PC-3 (cell line): Measurements from ENCODE around the gene PLEKHG3. TPM values are rescaled to one million over a fixed set of nuclear protein-coding genes. Genes with fewer than 3 reads are reported as not detected.

Experiments used
- ATAC-seq: fragments of 200-7000 bp; cut with Tn5 transposase; 2 replicates; pipeline ENCODE4 v1.9.1; 2020; ENCODE audit warnings: mild to moderate bottlenecking, moderate library complexity
- BruUV-seq: library from RNA; stranded (reverse); fragments of 400-500 nt; replicated peaks from 2 replicates; lab custom pipeline; 2021; lab: Mats Ljungman, UMichigan
- CTCF ChIA-PET: fragments of 300-600 bp; sonication (Branson Sonifier 250); formaldehyde crosslinking; loops from one replicate; lab custom pipeline; 2022; ENCODE audit warnings: antibody characterized with exemption; lab: Charles Lee
- POLR2A ChIA-PET: fragments of 300-600 bp; sonication (Branson Sonifier 250); formaldehyde crosslinking; loops from one replicate; lab custom pipeline; 2022; ENCODE audit warnings: antibody characterized with exemption; ENCODE audit not compliant: unreplicated experiment; lab: Charles Lee
- DNase-seq: peaks from one replicate; pipeline ENCODE4 v3.0.0-alpha.2; 2015
- H2AFZ ChIP-seq: fragments of 300-600 bp; sonication (generic); 2 replicates; pipeline ENCODE4 v1.6.0; 2016; ENCODE audit warnings: antibody characterized with exemption, low read length
- H3F3A ChIP-seq: fragments of 300-600 bp; sonication (generic); one replicate; pipeline ENCODE4 v1.6.0; 2017; ENCODE audit warnings: antibody characterized with exemption, low read length, control low read depth, mild to moderate bottlenecking; ENCODE audit not compliant: unreplicated experiment
- H3K27ac ChIP-seq: fragments of 300-600 bp; sonication (generic); 2 replicates; pipeline ENCODE4 v1.5.1; 2016; ENCODE audit warnings: mild to moderate bottlenecking, low read length
- H3K27me3 ChIP-seq: fragments of 300-600 bp; sonication (generic); 2 replicates; pipeline ENCODE4 v1.6.1; 2016; ENCODE audit warnings: low read length, mixed read lengths
- H3K36me3 ChIP-seq: fragments of 300-600 bp; sonication (generic); 2 replicates; pipeline ENCODE4 v1.6.1; 2016; ENCODE audit warnings: low read depth, mixed run types, low read length, mixed read lengths
- H3K4me1 ChIP-seq: fragments of 300-600 bp; sonication (generic); 2 replicates; pipeline ENCODE4 v1.5.1; 2016; ENCODE audit warnings: low read length; ENCODE audit not compliant: insufficient read depth
- H3K4me2 ChIP-seq: fragments of 300-600 bp; sonication (generic); 2 replicates; pipeline ENCODE4 v1.6.0; 2016; ENCODE audit warnings: low read length
- H3K4me3 ChIP-seq: fragments of 300-600 bp; sonication (generic); 2 replicates; pipeline ENCODE4 v1.5.1; 2016; ENCODE audit warnings: mild to moderate bottlenecking, low read length, mixed read lengths
- H3K79me2 ChIP-seq: fragments of 300-600 bp; sonication (generic); 2 replicates; pipeline ENCODE4 v1.6.1; 2017; ENCODE audit warnings: low read length, mixed read lengths
- H3K9ac ChIP-seq: fragments of 300-600 bp; sonication (generic); 2 replicates; pipeline ENCODE4 v1.6.0; 2016; ENCODE audit warnings: mild to moderate bottlenecking, low read length
- H3K9me2 ChIP-seq: fragments of 300-600 bp; sonication (generic); replicated peaks from 2 replicates; pipeline ENCODE4 v1.6.1; 2016; ENCODE audit warnings: mixed run types, low read length, mixed read lengths
- H3K9me3 ChIP-seq: fragments of 300-600 bp; sonication (generic); 2 replicates; pipeline ENCODE4 v1.6.1; 2016; ENCODE audit warnings: low read length, mixed read lengths
- H4K20me1 ChIP-seq: fragments of 300-600 bp; sonication (generic); 2 replicates; pipeline ENCODE4 v1.6.1; 2016; ENCODE audit warnings: low read length, mixed read lengths
- EZH2 ChIP-seq: fragments of 300-600 bp; sonication (generic); IDR thresholded peaks from one replicate; pipeline ENCODE4 v1.6.1; 2017; ENCODE audit warnings: antibody characterized with exemption, mild to moderate bottlenecking, low read length; ENCODE audit not compliant: unreplicated experiment
- EZH2phosphoT487 ChIP-seq: fragments of 300-600 bp; sonication (generic); IDR thresholded peaks from 2 replicates; pipeline ENCODE4 v1.6.1; 2018; ENCODE audit warnings: mild to moderate bottlenecking, antibody characterized with exemption, low read length, borderline replicate concordance
- intact Hi-C: fragments of 100-400 bp; cut with micrococcal nuclease; formaldehyde crosslinking; loops from 2 replicates; pipeline ENCODE4 v1.9.0; 2023
- total RNA-seq: library from RNA; depleted of rRNA; stranded (reverse); fragments of >200 nt; gene quantifications from 2 replicates; pipeline ENCODE4 v1.2.3, GENCODE V29; 2014
- TF ChIP-seq, protein P1 (sequence below): fragments of 300-600 bp; sonication (generic); conservative IDR thresholded peaks from 2 replicates; pipeline ENCODE4 v1.5.1; 2017; ENCODE audit warnings: antibody characterized with exemption, low read depth, mild to moderate bottlenecking, low read length

Gene PLEKHG3
- total RNA-seq, 1 experiment from 2014 or later = 49.6 TPM

DNA sequence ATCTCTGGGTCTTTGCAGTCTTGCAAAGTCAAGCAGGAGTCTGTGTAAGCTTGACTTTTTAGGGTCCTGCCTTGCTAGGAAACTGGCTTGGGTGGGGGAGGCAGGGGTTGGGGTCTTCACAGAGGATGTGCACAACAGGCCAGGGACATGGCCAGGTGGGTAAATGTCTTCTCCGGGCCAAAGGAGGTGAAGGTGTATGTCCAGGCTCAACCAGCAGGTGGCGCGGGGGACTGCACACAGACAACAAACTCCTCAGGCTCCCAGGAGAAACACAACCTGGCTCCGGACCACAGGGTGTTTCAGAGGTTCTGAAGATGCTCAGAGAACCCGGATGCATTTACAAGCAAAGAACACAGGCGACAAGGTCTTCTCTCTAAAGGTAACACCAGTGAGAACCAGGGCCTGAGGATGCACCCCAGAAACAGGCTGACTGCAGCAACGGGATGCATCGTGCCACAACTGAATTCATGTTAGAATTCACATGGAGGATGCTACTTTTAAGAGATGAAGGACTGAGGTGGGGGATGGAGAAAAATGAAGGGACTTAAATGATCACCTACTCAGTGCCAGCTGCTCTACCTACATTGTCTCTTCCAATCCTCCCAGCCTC, 56.0 kb downstream of the PLEKHG3 start:
- no TSS peak for BruUV-seq
- intact Hi-C loops = loop anchor here (5.0 kb wide), 1 partner anchor 132 kb away; no protein-coding TSS in a partner anchor
- Histone ChIP-seq H4K20me1 (no peaks in the 10 kb centered on the region), H3K4me1 (peaks cover 83% of the 10 kb centered on the region), H3F3A (no peaks in the 10 kb centered on the region), H3K4me2 (no peak overlapping the region), H3K9me3 (no peaks in the 10 kb centered on the region), H3K79me2 (no peaks in the 10 kb centered on the region), H3K4me3 (no peak overlapping the region), H3K27ac (no peak overlapping the region), H2AFZ (no peak overlapping the region), H3K9me2 (no peaks in the 10 kb centered on the region), H3K36me3 (no peaks in the 10 kb centered on the region), H3K27me3 (no peaks in the 10 kb centered on the region), H3K9ac (no peak overlapping the region)
- no peak for TF ChIP-seq EZH2phosphoT487
- TF ChIP-seq, protein P1, sequence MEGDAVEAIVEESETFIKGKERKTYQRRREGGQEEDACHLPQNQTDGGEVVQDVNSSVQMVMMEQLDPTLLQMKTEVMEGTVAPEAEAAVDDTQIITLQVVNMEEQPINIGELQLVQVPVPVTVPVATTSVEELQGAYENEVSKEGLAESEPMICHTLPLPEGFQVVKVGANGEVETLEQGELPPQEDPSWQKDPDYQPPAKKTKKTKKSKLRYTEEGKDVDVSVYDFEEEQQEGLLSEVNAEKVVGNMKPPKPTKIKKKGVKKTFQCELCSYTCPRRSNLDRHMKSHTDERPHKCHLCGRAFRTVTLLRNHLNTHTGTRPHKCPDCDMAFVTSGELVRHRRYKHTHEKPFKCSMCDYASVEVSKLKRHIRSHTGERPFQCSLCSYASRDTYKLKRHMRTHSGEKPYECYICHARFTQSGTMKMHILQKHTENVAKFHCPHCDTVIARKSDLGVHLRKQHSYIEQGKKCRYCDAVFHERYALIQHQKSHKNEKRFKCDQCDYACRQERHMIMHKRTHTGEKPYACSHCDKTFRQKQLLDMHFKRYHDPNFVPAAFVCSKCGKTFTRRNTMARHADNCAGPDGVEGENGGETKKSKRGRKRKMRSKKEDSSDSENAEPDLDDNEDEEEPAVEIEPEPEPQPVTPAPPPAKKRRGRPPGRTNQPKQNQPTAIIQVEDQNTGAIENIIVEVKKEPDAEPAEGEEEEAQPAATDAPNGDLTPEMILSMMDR = peak; percentile 87
- POLR2A ChIA-PET = no interaction called here
- CTCF ChIA-PET = interaction anchor here (0.6 kb wide), 2 partner anchors 12 to 126 kb away, joined by 3 read pairs; no protein-coding TSS in a partner anchor
- DNase-seq (peak; percentile 49), ATAC-seq (no peak)

DNA sequence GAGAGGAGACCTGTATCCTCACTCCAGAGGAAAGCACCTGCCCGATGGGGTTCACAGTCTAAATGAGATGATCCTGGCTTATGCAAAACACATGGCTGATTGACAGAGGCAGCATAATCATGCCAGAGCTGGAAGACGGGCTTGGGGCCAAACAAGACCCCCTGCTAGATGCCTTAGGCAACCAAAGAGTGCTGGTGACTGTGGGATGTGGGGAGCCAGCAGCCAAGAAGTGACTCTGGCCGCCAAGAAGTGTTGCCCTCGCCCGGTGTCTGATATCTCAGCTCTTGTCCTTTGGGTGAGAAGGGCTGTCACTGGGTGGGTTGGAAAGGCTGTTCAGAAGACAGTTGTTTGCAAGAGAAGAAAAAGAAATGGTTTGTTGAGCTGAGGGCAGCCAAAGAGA, 56.7 kb downstream of the PLEKHG3 start:
- no peaks in the 10 kb centered on the region for H3K27me3 ChIP-seq
- ChIA-PET POLR2A (no interaction called here), CTCF (interaction anchor here (0.6 kb wide), 1 partner anchor 126 kb away, joined by 3 read pairs; no protein-coding TSS in a partner anchor)
- H3K4me2 ChIP-seq = peak overlapping the region; percentile 73
- DNase-seq = no peak
- H3K4me1 ChIP-seq = peaks cover 77% of the 10 kb centered on the region
- no peaks in the 10 kb centered on the region for H3K79me2 ChIP-seq
- intact Hi-C loops = loop anchor here (5.0 kb wide), 1 partner anchor 131 kb away; no protein-coding TSS in a partner anchor
- no peak overlapping the region for H3K4me3 ChIP-seq
- BruUV-seq = no TSS peak
- no peak for ATAC-seq
- TF ChIP-seq EZH2 (no peak), EZH2phosphoT487 (no peak)
- TF ChIP-seq, protein P1 = no peak
- peak overlapping the region; percentile 21; the same call in 1 of the 2 replicates for H3K9ac ChIP-seq
- no peaks in the 10 kb centered on the region for H4K20me1 ChIP-seq
- H3F3A ChIP-seq = no peaks in the 10 kb centered on the region
- no peaks in the 10 kb centered on the region for H3K9me3 ChIP-seq
- H3K36me3 ChIP-seq = no peaks in the 10 kb centered on the region
- H2AFZ ChIP-seq = no peak overlapping the region
- H3K27ac ChIP-seq = peak overlapping the region; percentile 78
- H3K9me2 ChIP-seq = no peaks in the 10 kb centered on the region
